Measurements from ENCODE around the gene SHISA3.

DNA sequence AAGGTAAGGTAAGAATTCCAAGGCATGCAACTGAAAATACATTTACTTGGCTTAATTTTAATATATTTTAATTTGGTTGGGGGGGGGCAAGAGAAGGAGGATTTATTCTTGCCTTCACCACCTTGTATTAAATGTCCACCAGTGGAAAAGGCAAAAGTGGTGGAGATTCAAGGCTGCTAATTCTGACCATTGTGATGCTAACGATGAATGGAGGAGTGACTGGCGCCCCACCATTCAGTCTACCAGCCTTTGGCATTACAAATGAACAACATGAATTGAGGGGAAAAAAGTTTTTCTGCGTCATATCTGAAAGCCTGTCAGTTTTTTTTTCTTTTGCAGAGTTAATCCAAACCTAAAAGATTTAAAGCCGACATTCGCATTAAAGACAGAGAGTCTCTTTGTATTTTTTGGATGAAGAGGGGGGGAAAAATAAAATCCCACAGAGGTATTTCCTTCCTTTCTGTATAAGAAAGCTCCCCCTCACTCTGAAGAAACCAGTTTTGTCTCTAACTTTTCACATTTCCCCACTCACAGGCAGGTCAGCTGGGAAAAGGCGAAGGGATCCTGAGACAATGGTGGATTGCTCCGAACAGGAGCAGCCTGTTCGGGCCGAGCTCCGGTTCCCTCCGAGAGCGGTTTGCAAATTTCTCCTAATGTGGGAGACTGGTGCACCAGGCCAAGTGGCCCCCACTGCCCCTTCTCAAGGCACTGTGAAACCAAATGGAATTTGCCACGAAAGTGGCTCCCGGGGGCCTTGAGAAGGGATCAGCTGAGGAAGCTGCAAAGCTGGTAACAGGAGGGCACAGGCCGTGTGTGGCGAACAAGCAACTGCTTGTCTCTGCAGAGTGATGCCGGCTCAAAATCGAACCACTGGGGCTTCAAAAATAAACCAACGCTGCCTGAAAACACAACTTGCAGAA lies 28.1 kb downstream of the SHISA3 start:
- TF ChIP-seq POLR2A (IDR thresholded peaks at IDR 0.05), result no peak
- TF ChIP-seq, protein P1, sequence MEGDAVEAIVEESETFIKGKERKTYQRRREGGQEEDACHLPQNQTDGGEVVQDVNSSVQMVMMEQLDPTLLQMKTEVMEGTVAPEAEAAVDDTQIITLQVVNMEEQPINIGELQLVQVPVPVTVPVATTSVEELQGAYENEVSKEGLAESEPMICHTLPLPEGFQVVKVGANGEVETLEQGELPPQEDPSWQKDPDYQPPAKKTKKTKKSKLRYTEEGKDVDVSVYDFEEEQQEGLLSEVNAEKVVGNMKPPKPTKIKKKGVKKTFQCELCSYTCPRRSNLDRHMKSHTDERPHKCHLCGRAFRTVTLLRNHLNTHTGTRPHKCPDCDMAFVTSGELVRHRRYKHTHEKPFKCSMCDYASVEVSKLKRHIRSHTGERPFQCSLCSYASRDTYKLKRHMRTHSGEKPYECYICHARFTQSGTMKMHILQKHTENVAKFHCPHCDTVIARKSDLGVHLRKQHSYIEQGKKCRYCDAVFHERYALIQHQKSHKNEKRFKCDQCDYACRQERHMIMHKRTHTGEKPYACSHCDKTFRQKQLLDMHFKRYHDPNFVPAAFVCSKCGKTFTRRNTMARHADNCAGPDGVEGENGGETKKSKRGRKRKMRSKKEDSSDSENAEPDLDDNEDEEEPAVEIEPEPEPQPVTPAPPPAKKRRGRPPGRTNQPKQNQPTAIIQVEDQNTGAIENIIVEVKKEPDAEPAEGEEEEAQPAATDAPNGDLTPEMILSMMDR (IDR thresholded peaks at IDR 0.05 in 8 of 11, conservative IDR thresholded peaks at IDR 0.05 in 3 of 11), result no peak

All from spleen (tissue), 7 donors.